Astrocyte of the cerebellum (primary cell): Measurements from ENCODE around the gene KRTAP1-1.
"Not testable (repeated sequence)": the region's sequence is repeated elsewhere in the genome, so short reads cannot be mapped to it uniquely, and the experiment has no call there.

Source experiments
- DNase-seq: peaks from one replicate; pipeline ENCODE4 v3.0.0-alpha.2; 2011; ENCODE audit warnings: low read depth
- H3K4me3 ChIP-seq: 2 replicates; pipeline ENCODE4 v1.5.1; 2011; ENCODE audit warnings: mild to moderate bottlenecking, low read depth, low read length, moderate library complexity
- CTCF ChIP-seq: IDR thresholded peaks from 2 replicates; pipeline ENCODE4 v1.5.1; 2012; ENCODE audit warnings: low read length, low read depth, moderate library complexity, mild to moderate bottlenecking; ENCODE audit errors: missing control alignments
- in situ Hi-C: cut with HindIII; loops from 2 replicates; pipeline ENCODE4 v1.10.0; 2017; ENCODE audit warnings: low sequenced_read_pairs

KRTAP1-1 gene

GRCh38 chr17:41052566-41052965 lies 11.3 kb upstream of the KRTAP1-1 start:
- no peak overlapping the region for H3K4me3 ChIP-seq
- in situ Hi-C loops, result no loop called here
- no peak for TF ChIP-seq CTCF
- no peak for DNase-seq

GRCh38 chr17:41049110-41049509 lies 7.9 kb upstream of the KRTAP1-1 start:
- no peak for TF ChIP-seq CTCF
- no peak overlapping the region for H3K4me3 ChIP-seq
- DNase-seq, result no peak
- in situ Hi-C loops, result no loop called here

- DNase-seq, result no peak
- in situ Hi-C loops, result no loop called here
- no peak for TF ChIP-seq CTCF
- no peak overlapping the region for H3K4me3 ChIP-seq
These were observed 7.2 kb upstream of the KRTAP1-1 start for GRCh38 chr17:41048441-41048840.

- DNase-seq, H3K4me3 ChIP-seq, in situ Hi-C loops: not testable (repeated sequence)
These were observed 5.7 kb upstream of the KRTAP1-1 start, which contains the start of gene KRTAP2-1 for GRCh38 chr17:41046735-41047465. Gene KRTAP2-1, minus strand, starts transcription at chr17:41047316. Its CDS starts 49 bp downstream, at chr17:41047267.

- DNase-seq, result no peak
- no peak overlapping the region for H3K4me3 ChIP-seq
- in situ Hi-C loops, result no loop called here
- no peak for TF ChIP-seq CTCF
These were observed 1.7 kb upstream of the KRTAP1-1 start for GRCh38 chr17:41042953-41043352.

GRCh38 chr17:41037853-41038350 lies 3.3 kb downstream of the KRTAP1-1 start:
- in situ Hi-C loops, result no loop called here
- no peak overlapping the region for H3K4me3 ChIP-seq
- no peak for TF ChIP-seq CTCF
- DNase-seq, result no peak

GRCh38 chr17:41034346-41034935 lies 6.8 kb downstream of the KRTAP1-1 start, which contains the start of gene KRTAP1-3:
Gene KRTAP1-3, minus strand, starts transcription at chr17:41034874. Its CDS starts 53 bp downstream, at chr17:41034821.
- H3K4me3 ChIP-seq, in situ Hi-C loops, DNase-seq: not testable (repeated sequence)
